HepG2 (cell line): Measurements from ENCODE around the gene MFAP2. TPM values are rescaled to one million over a fixed set of nuclear protein-coding genes. Genes with fewer than 3 reads are reported as not detected.
A peak's percentile ranks its signal among the peaks of the same experiment; 100 is the strongest.

Experiments used
- ATAC-seq: fragments of 200-7000 bp; cut with Tn5 transposase; 3 replicates; pipeline ENCODE4 v1.9.1; 2020; ENCODE audit warnings: mild to moderate bottlenecking, moderate library complexity
- BruUV-seq: library from RNA; stranded (reverse); fragments of 400-500 nt; replicated peaks from 2 replicates; lab custom pipeline; 2021; lab: Mats Ljungman, UMichigan
- CTCF ChIA-PET: fragments of 300-600 bp; formaldehyde crosslinking; extraction: SDS; loops from one replicate; lab custom pipeline; 2021; ENCODE audit warnings: low total read pairs, inconsistent platforms, low intra/inter-chr PET ratio; lab: Yijun Ruan, JAX
- POLR2A ChIA-PET: fragments of 350-600 bp; sonication (Branson Sonifier 250); formaldehyde crosslinking; loops from one replicate; lab custom pipeline; 2020; ENCODE audit warnings: antibody characterized with exemption, inconsistent platforms; lab: Yijun Ruan, JAX
- DNase-seq: peaks from one replicate; pipeline ENCODE4 v3.0.0-alpha.2; 2015; ENCODE audit warnings: low spot score
- FAIRE-seq: peaks from 3 replicates; lab custom pipeline; 2011; peaks lifted over from hg19 to GRCh38; lab: Jason Lieb, UNC
- H2AFZ ChIP-seq: one replicate; pipeline ENCODE4 v1.6.1; 2011; ENCODE audit warnings: low read length, inconsistent platforms
- H3K27ac ChIP-seq: fragments of 300-600 bp; 3 replicates; pipeline ENCODE4 v1.8.0; 2011; ENCODE audit warnings: mixed run types, mild to moderate bottlenecking, mixed read lengths, low read length, inconsistent platforms; ENCODE audit not compliant: insufficient read depth; ENCODE audit errors: extremely low read length
- H3K27me3 ChIP-seq, 2 experiments: fragments of 200-600 bp in 1 of 2; 2 replicates in 1 of 2; 3 replicates in 1 of 2; pipeline versions ENCODE4 v1.6.0 to v1.8.0; 2011; ENCODE audit warnings: low read length in 2 of 2, mild to moderate bottlenecking in 2 of 2, moderate library complexity in 2 of 2, inconsistent platforms in 1 of 2; ENCODE audit not compliant: insufficient read depth in 2 of 2, control insufficient read depth in 1 of 2
- H3K36me3 ChIP-seq, 2 experiments: fragments of 200-600 bp in 1 of 2; replicated peaks in 1 of 2; 2 replicates in 1 of 2; 3 replicates in 1 of 2; pipeline versions ENCODE4 v1.5.1 to v1.8.0; 2011; ENCODE audit warnings: low read length in 2 of 2, inconsistent platforms in 1 of 2; ENCODE audit not compliant: insufficient read depth in 2 of 2, control insufficient read depth in 1 of 2
- H3K4me1 ChIP-seq: 2 replicates; pipeline ENCODE4 v1.5.1; 2012; ENCODE audit warnings: low read length, inconsistent platforms; ENCODE audit not compliant: insufficient read depth
- H3K4me2 ChIP-seq: 2 replicates; pipeline ENCODE4 v1.6.0; 2011; ENCODE audit warnings: low read depth, low read length, inconsistent platforms
- H3K4me3 ChIP-seq, 3 experiments: fragments of 200-600 bp in 1 of 3; sonication (generic), shearing (Covaris generic) in 1 of 3; replicated peaks in 1 of 3; 2 replicates each; pipeline ENCODE4 v1.5.1; 2011 to 2016; ENCODE audit warnings: low read length in 3 of 3, inconsistent platforms in 2 of 3, low read depth in 2 of 3, mild to moderate bottlenecking in 2 of 3, control low read depth in 1 of 3, mixed read lengths in 1 of 3; ENCODE audit not compliant: insufficient read depth in 1 of 3
- H3K79me2 ChIP-seq: one replicate; pipeline ENCODE4 v1.6.1; 2011; ENCODE audit warnings: low read length, inconsistent platforms; ENCODE audit not compliant: insufficient read depth
- H3K9ac ChIP-seq: 2 replicates; pipeline ENCODE4 v1.6.0; 2011; ENCODE audit warnings: mild to moderate bottlenecking, low read depth, low read length, inconsistent platforms; ENCODE audit not compliant: insufficient read depth
- H3K9me3 ChIP-seq: 2 replicates; pipeline ENCODE4 v1.5.1; 2012; ENCODE audit warnings: mild to moderate bottlenecking, low read length
- H4K20me1 ChIP-seq: 2 replicates; pipeline ENCODE4 v1.6.0; 2011; ENCODE audit warnings: inconsistent platforms, mild to moderate bottlenecking, low read length, moderate library complexity; ENCODE audit not compliant: insufficient read depth
- AHR ChIP-seq: IDR thresholded peaks from 2 replicates; pipeline ENCODE4 v1.6.1; 2018; ENCODE audit warnings: missing genetic modification reagents, missing compliant biosample characterization
- ATF7 ChIP-seq, 2 experiments: fragments of 450-650 bp in 1 of 2; sonication (generic) in 1 of 2; formaldehyde crosslinking in 1 of 2; IDR thresholded peaks; 2 replicates each; pipeline versions ENCODE4 v1.4.0 to v1.6.1; 2016 to 2020; ENCODE audit warnings: antibody characterized with exemption in 1 of 2, mild to moderate bottlenecking in 1 of 2, missing genetic modification reagents in 1 of 2
- ERF ChIP-seq: IDR thresholded peaks from 2 replicates; pipeline ENCODE4 v1.6.1; 2018; ENCODE audit warnings: missing biosample characterization, missing genetic modification reagents
- FOXK1 ChIP-seq: sonication (generic); formaldehyde crosslinking; IDR thresholded peaks from 2 replicates; pipeline ENCODE4 v1.4.0; 2020; ENCODE audit warnings: low read depth, missing genetic modification reagents, borderline replicate concordance
- MAFF ChIP-seq: IDR thresholded peaks from 2 replicates; pipeline ENCODE4 v1.6.1; 2011; ENCODE audit warnings: low read depth, low read length, improper control_type of control experiment
- ZNF264 ChIP-seq: sonication (generic); formaldehyde crosslinking; IDR thresholded peaks from 2 replicates; pipeline ENCODE4 v1.4.0; 2020; ENCODE audit warnings: missing genetic modification reagents
- ZNF501 ChIP-seq: sonication (generic); formaldehyde crosslinking; IDR thresholded peaks from 2 replicates; pipeline ENCODE4 v1.5.1; 2020; ENCODE audit warnings: mild to moderate bottlenecking, moderate library complexity, missing genetic modification reagents
- ZNF766 ChIP-seq: sonication (generic); formaldehyde crosslinking; IDR thresholded peaks from 2 replicates; pipeline ENCODE4 v1.5.0; 2020; ENCODE audit warnings: missing genetic modification reagents, borderline replicate concordance
- WGBS: methylation state at CpG from one replicate; pipeline ENCODE4 v1.1.6; 2017; ENCODE audit warnings: low lambda C conversion rate; 5-methylcytosine and 5-hydroxymethylcytosine counted together
- in situ Hi-C: cut with HindIII; loops from 2 replicates; pipeline ENCODE4 v1.10.0; 2017; ENCODE audit warnings: low pct_unique_long_range_greater_than_20kb; ENCODE audit not compliant: extremely low pct_ligation_motif_present
- intact Hi-C: fragments of 100-400 bp; cut with micrococcal nuclease; formaldehyde crosslinking; loops from one replicate; pipeline ENCODE4 v1.10.0; 2022; ENCODE audit not compliant: unreplicated experiment
- polyA plus RNA-seq, 8 experiments: library from polyadenylated mRNA; depleted of rRNA in 3 of 8; stranded (reverse) in 7 of 8; unstranded in 1 of 8; fragments of >200 nt; fragmentation: Illumina TruSeq in 4 of 8; extraction: Trizol in 4 of 8; gene quantifications; 2 replicates each; pipeline versions ENCODE4 v1.2.1 to v1.2.3, GENCODE V29; 2011 to 2016; ENCODE audit warnings: low read depth in 4 of 8, missing spikeins in 1 of 8, mixed read lengths in 1 of 8; ENCODE audit not compliant: insufficient read depth in 1 of 8
- total RNA-seq, 5 experiments: library from RNA; depleted of rRNA; stranded (reverse); fragments of >200 nt; fragmentation: Illumina TruSeq; extraction: Trizol; gene quantifications; 2 replicates each; pipeline ENCODE4 v1.2.3, GENCODE V29; 2016; ENCODE audit warnings: low read depth in 1 of 5
- TF ChIP-seq, protein P1 (sequence below), 2 experiments: sonication (generic) in 1 of 2; formaldehyde crosslinking in 1 of 2; IDR thresholded peaks; 2 replicates each; pipeline versions ENCODE4 v1.4.0 to v1.6.1; 2016 to 2020; ENCODE audit warnings: borderline replicate concordance in 1 of 2, low read depth in 1 of 2, mild to moderate bottlenecking in 1 of 2, missing genetic modification reagents in 1 of 2
- TF ChIP-seq, protein P2 (sequence below): IDR thresholded peaks from 2 replicates; pipeline ENCODE4 v1.6.1; 2012; ENCODE audit warnings: inconsistent platforms
- TF ChIP-seq, protein P3 (sequence below): sonication (generic); formaldehyde crosslinking; conservative IDR thresholded peaks from 2 replicates; pipeline ENCODE4 v1.8.1; 2023; ENCODE audit warnings: missing genetic modification reagents
- TF ChIP-seq, protein P4 (sequence below), 2 experiments: sonication (generic) in 1 of 2; formaldehyde crosslinking in 1 of 2; IDR thresholded peaks; 2 replicates each; pipeline versions ENCODE4 v1.6.1 to v1.9.0; 2014 to 2022; ENCODE audit warnings: antibody characterized with exemption in 1 of 2, borderline replicate concordance in 1 of 2, inconsistent platforms in 1 of 2, low read depth in 1 of 2, missing genetic modification reagents in 1 of 2

The MFAP2 gene
- total and polyA plus RNA-seq, 2 of the 13 experiments (the other 11 are each of a cell fraction or from before 2014, with no cell fraction given): 1.1 to 1.4 TPM

DNA sequence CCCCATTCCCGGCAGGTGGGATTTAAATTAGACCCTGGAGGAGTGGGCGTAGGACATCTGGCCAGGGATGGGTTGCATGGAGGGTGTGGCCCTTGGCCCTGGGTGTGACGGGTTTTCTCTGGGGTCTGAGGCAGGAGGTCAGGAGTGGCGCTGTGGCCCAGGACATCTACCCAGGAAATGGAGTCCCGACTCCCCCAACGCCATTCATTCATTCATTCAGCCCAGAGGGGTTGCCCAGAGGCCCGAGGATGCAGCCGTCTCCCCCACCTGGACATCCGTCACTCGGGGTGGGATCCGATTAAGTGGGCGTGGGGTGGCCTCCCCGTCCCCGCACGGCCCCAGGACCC is 30.6 kb upstream of the MFAP2 start:
- DNase-seq (no peak), FAIRE-seq (no peak), ATAC-seq (no peak)
- Histone ChIP-seq H3K4me1 (peaks cover 43% of the 10 kb centered on the region), H3K79me2 (no peaks in the 10 kb centered on the region), H3K36me3 (no peaks in the 10 kb centered on the region), H4K20me1 (no peaks in the 10 kb centered on the region), H3K9ac (peak overlapping the region; percentile 70), H2AFZ (no peak overlapping the region), H3K4me2 (peak overlapping the region; percentile 99), H3K27me3 (no peaks in the 10 kb centered on the region), H3K27ac (no peak overlapping the region), H3K9me3 (no peaks in the 10 kb centered on the region), H3K4me3 (peak overlapping the region; percentile 56 to 87 (median 65))
- POLR2A ChIA-PET: no interaction called here
- in situ Hi-C loops: no loop called here
- intact Hi-C loops: no loop called here
- no TSS peak for BruUV-seq
- WGBS: 8% methylated on average over 8 of the region's 15 CpGs
- CTCF ChIA-PET: no interaction called here
- TF ChIP-seq, protein P1, sequence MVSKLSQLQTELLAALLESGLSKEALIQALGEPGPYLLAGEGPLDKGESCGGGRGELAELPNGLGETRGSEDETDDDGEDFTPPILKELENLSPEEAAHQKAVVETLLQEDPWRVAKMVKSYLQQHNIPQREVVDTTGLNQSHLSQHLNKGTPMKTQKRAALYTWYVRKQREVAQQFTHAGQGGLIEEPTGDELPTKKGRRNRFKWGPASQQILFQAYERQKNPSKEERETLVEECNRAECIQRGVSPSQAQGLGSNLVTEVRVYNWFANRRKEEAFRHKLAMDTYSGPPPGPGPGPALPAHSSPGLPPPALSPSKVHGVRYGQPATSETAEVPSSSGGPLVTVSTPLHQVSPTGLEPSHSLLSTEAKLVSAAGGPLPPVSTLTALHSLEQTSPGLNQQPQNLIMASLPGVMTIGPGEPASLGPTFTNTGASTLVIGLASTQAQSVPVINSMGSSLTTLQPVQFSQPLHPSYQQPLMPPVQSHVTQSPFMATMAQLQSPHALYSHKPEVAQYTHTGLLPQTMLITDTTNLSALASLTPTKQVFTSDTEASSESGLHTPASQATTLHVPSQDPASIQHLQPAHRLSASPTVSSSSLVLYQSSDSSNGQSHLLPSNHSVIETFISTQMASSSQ (IDR thresholded peaks at IDR 0.05; ENCODE audit: low read depth): no peak
- TF ChIP-seq, protein P1 (CRISPR knock-in tag; IDR thresholded peaks at IDR 0.05; ENCODE audit: borderline replicate concordance): no peak
- no peak for TF ChIP-seq ZNF766 (CRISPR knock-in tag)
- TF ChIP-seq ERF: no peak
- peak; percentile 27; the same call in 1 of the 2 replicates for TF ChIP-seq ZNF501
- TF ChIP-seq, protein P2, sequence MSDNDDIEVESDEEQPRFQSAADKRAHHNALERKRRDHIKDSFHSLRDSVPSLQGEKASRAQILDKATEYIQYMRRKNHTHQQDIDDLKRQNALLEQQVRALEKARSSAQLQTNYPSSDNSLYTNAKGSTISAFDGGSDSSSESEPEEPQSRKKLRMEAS: no peak
- TF ChIP-seq ATF7 (IDR thresholded peaks at IDR 0.05): no peak
- no peak for TF ChIP-seq ATF7 (CRISPR knock-in tag; IDR thresholded peaks at IDR 0.05)
- TF ChIP-seq ZNF264 (CRISPR knock-in tag): no peak
- TF ChIP-seq AHR (CRISPR knock-in tag): no peak
- TF ChIP-seq MAFF: no peak
- no peak for TF ChIP-seq FOXK1 (CRISPR knock-in tag)
- TF ChIP-seq, protein P3, sequence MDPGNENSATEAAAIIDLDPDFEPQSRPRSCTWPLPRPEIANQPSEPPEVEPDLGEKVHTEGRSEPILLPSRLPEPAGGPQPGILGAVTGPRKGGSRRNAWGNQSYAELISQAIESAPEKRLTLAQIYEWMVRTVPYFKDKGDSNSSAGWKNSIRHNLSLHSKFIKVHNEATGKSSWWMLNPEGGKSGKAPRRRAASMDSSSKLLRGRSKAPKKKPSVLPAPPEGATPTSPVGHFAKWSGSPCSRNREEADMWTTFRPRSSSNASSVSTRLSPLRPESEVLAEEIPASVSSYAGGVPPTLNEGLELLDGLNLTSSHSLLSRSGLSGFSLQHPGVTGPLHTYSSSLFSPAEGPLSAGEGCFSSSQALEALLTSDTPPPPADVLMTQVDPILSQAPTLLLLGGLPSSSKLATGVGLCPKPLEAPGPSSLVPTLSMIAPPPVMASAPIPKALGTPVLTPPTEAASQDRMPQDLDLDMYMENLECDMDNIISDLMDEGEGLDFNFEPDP: 0 out of 2 replicates have a peak, but pooled peaks have one; percentile 10
- TF ChIP-seq, protein P4, sequence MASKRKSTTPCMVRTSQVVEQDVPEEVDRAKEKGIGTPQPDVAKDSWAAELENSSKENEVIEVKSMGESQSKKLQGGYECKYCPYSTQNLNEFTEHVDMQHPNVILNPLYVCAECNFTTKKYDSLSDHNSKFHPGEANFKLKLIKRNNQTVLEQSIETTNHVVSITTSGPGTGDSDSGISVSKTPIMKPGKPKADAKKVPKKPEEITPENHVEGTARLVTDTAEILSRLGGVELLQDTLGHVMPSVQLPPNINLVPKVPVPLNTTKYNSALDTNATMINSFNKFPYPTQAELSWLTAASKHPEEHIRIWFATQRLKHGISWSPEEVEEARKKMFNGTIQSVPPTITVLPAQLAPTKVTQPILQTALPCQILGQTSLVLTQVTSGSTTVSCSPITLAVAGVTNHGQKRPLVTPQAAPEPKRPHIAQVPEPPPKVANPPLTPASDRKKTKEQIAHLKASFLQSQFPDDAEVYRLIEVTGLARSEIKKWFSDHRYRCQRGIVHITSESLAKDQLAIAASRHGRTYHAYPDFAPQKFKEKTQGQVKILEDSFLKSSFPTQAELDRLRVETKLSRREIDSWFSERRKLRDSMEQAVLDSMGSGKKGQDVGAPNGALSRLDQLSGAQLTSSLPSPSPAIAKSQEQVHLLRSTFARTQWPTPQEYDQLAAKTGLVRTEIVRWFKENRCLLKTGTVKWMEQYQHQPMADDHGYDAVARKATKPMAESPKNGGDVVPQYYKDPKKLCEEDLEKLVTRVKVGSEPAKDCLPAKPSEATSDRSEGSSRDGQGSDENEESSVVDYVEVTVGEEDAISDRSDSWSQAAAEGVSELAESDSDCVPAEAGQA (IDR thresholded peaks at IDR 0.05; ENCODE audit: low read depth): no peak
- TF ChIP-seq, protein P4 (CRISPR knock-in tag; IDR thresholded peaks at IDR 0.05; ENCODE audit: borderline replicate concordance): no peak
